Stimulated activated CD4-positive, alpha-beta T cell treated with anti-CD3 and anti-CD28 coated beads, TNF-alpha, amount 100 ng/mL, for 4 hours (primary cell): Measurements from ENCODE around the gene PLPPR3.

Source experiments
- DNase-seq, 3 experiments: peaks; one replicate each; pipeline ENCODE4 v3.0.0-alpha.2; 2020; ENCODE audit warnings: low read depth in 3 of 3

Gene PLPPR3

DNA sequence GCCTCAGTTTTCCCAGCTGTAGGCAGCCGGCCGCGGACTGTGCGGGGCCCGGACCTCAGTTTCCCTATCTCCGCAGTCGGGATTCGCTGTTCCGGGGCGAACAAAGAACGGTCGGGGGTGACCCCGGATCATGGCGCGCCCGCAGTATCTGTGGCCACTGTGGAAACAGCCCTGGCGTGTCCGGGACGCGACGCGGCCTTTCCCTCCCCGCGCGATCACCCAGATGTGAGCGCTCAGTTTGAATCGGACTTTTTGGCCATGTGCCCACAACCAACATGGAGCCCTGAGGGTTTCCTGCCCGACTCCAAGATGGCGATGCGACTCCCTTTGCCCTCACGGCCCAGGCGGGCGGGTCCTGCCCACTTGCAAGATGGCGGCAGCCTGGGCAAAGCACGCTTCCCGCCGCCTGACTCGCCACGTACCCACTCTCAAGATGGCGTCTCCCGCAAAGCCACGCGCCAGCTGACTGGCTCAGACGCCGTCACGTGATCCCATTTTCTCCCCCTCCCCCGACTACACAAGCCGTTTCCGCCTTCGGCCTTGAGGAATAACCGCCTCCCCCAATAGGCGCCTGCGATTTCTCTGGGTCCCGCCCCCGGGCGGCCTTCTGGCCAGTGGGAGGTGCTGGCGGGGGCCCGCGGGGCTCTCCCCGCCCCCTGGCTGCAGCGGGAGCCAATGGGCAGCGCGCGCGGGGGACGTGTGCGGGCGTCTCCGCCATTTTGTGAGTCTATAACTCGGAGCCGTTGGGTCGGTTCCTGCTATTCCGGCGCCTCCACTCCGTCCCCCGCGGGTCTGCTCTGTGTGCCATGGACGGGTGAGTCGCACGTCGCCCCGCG is 24.8 kb downstream of the PLPPR3 start, which contains the start of gene PTBP1:
Gene PTBP1 (plus strand): TSS at position 761 of the 836 bp plus-strand sequence. CDS start 46 bp downstream, at position 807.
- peak; percentile 95 to 99 (median 99) for DNase-seq

DNA sequence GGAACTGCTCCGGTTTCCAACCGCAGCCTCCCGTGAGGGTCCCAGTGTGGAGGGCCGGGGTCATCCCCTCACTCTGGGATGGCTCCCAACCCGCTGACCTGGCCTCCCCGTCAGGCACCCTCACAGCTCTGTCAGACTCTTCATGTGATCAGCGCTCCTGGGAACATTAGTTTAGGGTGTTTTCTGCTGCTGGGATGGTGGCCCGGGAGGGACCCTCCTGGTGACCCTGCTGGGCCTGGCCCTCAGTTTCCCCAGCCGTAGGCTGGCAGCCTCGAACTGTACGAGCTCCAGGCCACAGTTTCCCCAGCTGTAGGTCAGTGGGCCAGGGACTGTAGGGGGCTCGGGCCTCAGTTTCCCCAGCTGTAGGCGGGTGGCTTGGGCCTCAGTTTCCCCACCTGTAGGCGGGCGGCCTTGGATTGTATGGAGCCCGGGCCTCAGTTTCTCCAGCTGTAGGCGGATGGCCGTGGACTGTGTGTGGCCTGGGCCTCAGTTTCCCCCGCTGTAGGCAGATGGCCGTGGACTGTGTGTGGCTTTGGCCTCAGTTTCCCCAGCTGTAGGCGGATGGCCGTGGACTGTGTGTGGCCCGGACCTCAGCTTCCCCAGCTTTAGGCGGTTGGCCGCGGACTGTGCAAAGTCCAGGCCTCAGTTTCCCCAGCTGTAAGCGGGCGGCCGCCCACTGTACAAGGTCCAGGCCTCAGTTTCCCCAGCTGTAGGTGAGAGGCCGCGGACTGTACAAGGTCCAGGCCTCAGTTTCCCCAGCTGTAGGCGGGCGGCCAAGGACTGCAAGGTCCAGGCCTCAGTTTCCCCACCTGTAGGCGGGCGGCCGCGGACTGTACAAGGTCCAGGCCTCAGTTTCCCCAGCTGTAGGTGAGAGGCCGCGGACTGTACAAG is 25.8 kb downstream of the PLPPR3 start:
- no peak for DNase-seq

DNA sequence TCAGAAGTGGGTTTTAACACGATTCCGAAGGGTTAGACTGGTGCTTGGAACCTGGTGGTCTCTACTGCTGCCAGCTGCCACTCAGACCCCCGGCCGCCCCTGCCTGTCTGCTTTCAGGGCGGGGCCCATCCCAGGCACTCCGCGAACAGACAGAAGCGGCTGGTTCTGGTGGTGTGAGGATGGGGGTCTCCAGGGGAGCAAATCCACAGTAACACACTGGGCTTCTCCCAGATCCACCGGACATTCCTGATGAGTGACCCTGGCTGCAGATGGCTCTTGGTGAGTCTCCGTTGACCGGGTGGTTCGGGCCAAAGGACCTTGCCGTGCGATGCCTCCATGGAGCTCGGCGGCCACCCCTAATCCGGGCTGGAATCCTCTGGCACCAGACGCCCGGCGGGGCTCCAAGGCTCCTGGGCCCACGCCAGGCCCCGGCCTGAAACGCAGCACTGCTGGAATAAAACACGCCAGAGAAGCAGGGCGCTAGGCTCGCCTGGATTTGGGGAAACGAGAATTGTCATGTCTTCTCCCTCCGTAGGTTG is 26.6 kb downstream of the PLPPR3 start:
- no peak for DNase-seq

DNA sequence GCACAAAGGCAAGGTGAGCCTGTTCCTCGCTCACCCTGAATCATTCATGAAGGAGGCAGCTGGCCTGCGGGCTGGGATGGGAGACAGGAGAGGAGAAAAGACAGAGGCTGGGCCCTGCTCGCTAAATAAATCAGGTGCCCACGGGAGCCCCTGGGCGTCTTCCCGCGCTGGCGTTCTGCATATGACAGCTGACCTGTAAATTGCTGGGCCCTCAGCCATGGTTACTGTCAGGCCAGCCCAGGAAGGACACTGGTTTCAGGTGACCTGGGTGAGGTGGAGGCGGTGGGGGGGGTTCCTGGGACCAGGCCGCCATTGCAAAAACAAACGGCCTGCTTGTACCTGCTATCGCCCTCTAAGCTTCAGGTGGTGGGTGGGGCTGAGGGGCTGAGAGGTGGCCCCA is 27.9 kb downstream of the PLPPR3 start:
- no peak for DNase-seq

DNA sequence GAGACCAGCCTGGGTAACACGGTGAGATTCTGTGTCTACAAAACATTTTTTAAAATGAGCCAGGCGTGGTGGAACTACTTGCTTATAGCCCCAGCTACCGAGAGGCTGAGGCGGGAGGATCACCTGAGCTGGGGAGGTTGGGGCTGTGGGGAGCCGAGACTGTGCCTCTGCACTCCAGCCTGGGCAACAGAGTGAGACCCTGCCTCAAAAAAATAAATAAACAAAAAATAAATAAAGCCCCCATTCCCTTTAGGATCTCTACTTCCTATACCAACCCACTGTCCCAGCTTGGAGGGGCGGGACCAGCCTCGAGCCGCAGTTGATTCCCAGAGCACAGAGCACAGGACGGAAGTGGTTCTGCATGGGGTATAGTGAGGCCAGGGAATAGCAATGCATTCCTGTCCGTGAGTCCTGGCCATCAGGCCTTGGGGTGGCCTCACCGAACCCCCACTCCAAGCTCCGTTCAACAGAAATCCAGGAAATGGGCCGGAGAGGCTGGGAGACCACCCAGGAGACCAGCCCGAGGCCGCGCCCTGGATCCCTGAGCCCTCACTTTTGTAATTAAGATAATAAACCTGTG is 29.4 kb downstream of the PLPPR3 start:
- DNase-seq, result no peak

DNA sequence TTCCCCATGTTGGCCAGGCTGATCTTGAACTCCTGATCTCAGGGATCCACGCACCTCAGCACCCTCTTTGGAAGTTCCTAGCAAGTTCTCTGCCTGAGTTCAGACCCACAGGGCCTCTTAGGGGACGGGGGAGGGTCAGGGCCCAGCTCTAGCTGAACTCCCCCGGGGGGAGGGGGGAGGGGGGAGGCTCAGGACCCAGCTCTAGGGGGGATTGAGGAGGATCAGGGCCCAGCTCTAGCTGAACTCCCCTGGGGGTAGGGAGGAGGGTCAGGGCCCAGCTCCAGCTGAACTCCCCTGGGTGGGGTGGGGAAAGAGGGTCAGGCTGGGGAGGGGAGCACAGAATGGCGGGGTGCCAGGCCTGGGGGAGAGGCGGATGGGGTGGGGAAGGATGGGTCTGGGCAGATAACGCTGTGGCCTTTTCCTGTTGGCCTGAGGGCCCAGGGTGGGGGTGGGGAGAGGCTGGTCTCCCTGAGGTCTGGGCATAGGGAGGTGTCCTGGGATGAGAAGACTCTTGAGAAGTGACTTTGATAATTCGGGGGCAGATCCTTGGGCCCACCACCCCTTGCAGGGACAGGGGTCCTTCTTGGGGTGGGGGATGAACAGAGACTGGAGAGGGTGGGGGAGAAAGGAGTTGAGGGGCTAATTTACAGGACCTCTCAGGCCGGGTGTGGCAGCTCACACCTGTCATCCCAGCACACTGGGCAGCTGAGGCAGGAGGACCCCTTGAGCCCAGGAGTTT is 30.0 kb downstream of the PLPPR3 start:
- no peak for DNase-seq

DNA sequence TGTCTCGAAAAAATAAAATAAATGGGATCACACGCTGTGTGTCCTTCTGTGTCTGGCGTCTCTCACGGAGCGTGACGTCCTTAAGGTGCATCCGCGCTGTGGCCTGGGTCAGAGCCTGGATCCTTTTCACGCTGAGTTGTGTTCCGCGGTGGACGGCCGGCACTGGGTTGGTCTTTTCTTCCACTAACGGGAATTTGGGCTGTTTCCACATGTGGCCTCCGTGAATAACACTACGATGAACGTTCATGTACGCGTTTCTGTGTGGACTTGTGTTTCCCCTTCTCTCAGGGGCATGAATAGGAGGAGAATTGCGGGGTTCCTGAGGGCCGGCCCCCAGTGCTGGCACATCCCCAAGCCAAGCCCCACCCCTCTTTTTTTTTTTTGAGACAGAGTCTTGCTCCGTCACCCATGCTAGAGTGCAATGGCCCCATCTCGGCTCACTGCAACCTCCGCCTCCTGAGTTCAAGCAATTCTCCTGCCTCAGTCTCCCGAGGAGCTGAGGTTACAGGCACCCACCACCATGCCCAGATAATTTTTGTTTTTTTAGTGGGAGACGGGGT is 30.7 kb downstream of the PLPPR3 start:
- DNase-seq, result no peak

DNA sequence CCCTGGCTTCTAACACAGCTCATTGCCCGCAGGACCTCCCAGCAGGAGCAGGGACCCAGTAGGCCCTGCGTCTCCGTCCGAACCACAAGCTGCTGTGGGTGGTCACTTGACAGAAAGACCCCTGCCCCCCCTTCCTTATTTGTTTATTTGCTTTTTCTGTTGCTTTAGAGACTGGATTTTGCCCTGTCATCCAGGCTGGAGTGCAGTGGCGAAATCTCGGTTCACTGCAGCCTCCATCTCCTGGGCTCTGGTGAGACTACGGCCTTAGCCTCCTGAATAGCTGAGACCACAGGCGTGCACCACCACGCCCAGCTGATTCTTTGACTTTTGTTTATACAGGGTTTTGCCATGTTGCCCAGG is 32.1 kb downstream of the PLPPR3 start:
- no peak for DNase-seq

DNA sequence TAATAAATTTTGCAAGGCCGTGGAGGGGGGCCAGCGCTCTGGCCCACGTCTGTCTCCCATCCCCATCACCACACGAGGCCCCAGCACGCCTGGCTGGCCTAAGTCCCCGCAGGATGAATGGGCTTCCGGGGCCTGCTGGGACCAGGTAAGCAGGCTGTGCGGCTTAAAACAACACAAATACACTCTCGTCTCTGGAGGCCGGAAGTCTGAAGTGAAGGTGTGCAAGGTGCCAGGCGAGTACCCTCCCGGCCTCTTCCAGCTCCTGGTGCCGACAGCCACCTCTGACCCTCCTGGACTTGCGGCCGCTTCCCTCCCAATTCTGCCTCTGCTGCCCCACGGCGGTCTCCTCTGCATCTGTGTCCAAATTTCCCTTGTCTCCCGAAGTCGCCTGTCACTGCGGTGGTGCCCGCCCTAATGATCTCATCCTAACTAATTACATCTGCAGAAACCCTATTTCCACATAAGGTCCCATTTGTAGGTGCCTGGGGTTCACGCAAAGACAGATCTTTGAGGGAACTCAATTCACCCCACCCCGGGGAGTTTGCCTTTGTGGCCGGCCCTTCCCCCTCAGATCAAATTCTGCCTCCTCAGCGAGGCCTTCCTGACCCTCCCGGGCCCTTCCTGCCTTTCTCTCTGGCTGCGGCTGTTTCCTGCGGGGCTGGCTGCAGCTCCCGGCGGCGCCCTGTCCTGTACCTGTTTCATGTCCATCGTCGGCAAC is 32.6 kb downstream of the PLPPR3 start:
- no peak for DNase-seq

DNA sequence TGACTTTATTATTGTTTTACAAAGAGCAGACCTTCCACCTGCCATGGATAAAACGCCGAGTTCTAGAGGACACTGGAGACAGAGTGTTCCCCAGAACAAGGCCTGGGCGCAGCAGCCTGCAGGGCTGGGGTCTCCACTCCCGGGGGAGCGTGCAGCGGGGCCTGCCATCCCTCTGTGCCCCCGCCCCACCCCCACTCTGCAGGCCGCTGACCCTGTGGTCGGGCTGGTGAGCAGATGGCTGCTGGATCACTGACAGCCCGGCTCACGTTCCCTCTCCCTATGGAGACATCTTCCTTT is 33.1 kb downstream of the PLPPR3 start:
- no peak for DNase-seq

DNA sequence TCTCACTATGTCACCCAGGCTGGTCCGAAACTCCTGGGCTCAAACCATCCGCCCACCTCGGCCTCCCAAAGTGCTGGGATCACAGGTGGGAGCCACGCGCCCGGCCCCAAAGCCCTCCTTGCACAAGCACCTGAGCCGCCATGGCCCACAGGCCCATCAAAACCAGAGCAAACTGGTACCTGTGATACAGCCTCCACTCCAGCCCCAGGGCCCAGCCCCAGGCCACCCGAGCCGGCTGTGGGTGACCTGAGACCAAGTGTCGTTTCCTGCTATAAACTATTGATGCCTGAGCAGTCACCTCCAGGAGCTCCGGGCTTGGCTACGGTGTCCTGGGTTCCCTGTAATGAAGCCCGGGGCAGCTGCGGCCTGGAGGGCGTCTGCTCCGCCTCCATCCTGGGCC is 34.2 kb downstream of the PLPPR3 start:
- no peak for DNase-seq

DNA sequence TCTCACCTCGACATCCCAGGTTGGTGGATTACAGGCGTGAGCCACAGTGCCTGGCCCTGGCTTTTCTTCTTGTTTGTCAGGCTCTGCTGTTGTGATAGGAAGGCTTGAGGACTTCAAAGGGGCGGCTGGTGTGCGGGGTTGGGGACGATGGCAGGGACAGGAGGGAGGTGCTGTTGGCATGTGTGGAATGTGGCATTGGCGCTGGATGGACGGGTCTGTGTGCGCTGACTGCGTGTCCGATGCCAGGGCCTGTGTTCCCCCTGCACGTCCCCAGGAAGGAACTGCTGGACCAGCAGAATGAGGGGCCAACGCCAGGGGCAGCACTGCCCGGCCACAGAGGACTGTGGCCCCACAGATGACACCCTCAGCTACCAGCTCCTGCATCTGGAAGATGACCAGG is 37.2 kb downstream of the PLPPR3 start:
- no peak for DNase-seq

DNA sequence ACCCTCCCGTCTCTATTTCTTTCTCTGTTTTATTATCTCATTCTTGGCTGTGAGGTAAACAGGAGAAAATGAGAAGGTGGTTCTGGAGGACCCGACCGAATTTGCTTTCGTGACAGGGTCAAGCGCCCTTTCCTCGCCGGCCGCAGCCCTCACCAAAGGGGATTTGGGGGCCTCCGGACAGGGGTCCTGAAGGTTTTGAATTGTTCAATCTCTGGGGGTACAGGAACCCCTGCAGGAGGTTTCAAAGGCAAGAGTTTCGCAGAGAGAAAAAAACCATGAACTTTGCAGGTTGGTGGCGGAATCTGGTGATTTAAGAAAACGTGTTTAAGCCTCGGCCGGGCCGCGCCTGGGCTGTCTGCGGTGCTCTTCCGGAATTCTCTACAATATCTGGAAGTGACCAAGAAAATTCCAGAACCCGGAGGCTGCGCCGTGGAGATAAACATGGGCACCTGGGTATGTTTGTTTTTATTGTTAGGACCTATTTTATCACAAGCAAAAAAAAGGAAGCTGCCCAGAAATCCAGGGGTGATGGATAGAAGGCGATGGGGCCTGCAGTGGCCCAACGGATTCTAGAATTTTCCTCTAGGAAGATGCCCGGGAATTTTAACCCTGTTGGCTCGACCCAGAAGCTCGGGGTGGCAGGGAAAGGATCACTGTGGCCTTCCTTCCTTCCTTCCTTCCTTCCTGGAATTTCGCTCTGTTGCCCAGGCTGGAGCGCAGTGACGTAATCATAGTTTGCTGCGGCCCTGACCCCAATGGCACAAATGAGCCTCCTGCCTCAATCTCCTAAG is 38.7 kb downstream of the PLPPR3 start:
- no peak for DNase-seq

DNA sequence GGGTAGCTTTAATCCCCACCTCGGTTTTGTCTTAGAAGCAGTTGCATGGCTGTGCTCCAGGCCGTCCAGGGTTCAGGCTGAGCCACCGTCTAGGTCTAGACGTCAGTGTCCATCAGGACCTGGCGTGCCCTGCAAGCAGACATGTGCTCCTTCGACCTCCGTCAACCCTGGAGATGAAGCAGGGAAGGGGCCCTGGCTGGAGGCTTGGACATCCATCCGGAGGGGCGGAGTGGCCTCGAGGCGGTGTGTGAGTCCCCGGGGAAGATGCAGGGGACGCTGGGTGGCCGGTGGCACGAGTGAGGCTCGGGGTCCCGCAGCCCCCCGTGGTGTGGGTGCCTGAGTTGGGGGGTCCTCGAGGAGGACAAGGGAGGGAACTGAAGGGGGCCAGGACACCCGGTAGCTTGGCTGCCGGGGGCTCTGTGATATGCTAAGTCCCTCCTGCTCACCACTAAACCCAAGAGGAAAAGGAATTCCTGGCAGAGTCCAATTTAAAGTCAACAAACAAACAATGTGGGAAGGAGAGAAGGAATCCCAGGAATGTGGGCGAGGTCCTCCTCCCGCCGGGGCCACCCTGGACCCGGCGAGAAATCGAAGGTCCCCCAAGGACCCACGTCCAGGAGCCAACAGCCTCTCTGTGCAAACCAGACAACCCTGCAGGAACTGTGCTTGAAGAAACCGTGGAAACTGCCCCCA is 39.4 kb downstream of the PLPPR3 start:
- DNase-seq, result no peak

DNA sequence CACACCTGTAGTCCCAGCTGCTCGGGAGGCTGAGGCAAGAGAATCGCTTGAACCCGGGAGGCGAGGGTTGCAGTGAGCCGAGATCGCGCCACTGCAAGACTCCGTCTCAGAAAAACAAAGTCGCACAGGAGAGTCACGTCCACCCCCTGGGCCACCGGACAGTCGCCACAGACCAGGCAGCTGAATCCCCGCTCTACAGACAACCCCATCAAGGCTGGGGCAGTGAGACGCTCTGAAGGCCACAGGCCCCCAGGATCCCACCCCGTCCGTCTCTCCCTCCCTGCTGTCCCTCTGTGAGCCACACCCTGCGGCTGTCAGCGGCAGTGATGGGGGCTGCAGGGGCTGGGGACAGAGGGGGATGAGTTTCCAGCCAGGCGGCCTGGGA is 40.0 kb downstream of the PLPPR3 start:
- DNase-seq, result no peak

DNA sequence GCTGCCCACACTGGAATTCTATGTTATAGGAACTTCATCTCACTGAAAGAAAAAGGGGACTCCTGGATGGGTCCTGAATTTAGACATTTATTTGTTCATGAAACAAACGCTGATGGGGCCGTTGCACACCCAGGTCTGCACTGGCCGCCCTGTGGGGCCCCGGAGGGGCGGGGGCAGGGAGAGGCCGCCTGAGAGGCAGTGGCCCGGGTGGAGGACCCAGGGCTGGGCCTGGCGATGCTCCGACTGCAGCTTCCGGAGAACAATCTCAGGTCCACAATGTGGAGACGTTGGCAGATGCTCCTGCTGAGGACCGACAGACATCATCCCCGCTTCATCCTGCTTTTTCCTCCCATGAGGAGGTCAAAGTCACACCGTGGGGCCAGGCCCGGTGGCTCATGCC is 40.8 kb downstream of the PLPPR3 start:
- DNase-seq, result no peak

DNA sequence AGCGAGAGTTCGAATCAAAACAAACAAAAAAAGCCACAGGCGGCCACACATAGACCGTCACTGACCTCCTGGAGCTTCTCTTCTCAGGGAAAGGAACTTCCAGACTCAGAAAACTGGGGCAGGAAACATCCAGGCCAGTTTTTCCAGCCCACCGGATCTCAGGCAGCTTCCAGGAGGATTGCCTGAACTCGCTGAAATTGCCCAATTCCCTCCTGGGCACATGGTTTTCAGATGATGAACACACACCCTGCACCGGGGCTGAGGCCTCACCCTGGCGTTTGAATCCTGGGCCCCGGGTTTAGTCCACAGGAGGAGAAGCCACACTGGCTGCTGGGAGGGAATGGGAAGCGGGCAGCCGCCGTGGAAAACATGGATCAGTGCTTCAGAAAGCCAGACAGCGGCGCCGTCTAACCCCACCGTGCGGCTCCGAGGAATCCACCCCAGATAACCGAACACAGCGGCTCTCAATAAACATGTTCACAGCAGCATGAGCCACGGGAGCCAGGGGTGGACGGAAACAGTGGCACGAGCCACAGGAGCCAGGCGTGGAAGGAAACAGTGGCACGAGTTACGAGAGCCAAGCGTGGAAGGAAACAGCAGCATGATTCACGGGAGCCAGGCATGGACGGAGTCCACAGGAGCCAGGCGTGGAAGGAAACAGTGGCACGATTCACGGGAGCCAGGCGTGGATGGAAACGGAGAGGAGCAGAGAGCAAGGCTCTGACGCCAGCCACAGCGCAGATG is 42.7 kb downstream of the PLPPR3 start:
- no peak for DNase-seq

DNA sequence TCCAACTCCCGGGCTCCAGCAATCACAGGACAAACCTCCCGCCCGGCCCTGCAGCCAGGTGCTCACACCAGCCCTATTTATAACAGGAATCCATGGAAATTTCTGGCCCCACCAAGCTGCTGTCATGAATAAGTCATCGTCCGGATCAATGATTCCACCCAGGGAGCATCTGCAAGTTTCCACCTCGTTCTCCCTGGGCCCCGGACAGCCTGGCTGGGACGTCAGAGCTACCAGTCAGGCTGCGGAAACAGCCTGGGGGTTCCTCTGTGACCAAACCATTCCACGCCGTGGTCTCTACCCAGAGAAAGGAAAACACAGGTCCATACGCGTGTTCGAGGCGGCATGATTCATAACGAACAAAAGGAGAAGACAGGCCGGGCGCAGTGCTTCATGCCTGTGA is 45.2 kb downstream of the PLPPR3 start:
- no peak for DNase-seq
